HG03060 (cell line): ENCODE measurements around the gene SESTD1.
A peak's percentile ranks its signal among the peaks of the same experiment; 100 is the strongest.
"Not testable (repeated sequence)": the region's sequence is repeated elsewhere in the genome, so short reads cannot be mapped to it uniquely, and the experiment has no call there.

Experiments
- ATAC-seq: cut with Tn5 transposase; IDR thresholded peaks from one replicate; pipeline ENCODE4 v1.9.1; 2021; ENCODE audit warnings: low read depth, moderate number of reproducible peaks; ENCODE audit not compliant: unreplicated experiment

The SESTD1 gene

DNA sequence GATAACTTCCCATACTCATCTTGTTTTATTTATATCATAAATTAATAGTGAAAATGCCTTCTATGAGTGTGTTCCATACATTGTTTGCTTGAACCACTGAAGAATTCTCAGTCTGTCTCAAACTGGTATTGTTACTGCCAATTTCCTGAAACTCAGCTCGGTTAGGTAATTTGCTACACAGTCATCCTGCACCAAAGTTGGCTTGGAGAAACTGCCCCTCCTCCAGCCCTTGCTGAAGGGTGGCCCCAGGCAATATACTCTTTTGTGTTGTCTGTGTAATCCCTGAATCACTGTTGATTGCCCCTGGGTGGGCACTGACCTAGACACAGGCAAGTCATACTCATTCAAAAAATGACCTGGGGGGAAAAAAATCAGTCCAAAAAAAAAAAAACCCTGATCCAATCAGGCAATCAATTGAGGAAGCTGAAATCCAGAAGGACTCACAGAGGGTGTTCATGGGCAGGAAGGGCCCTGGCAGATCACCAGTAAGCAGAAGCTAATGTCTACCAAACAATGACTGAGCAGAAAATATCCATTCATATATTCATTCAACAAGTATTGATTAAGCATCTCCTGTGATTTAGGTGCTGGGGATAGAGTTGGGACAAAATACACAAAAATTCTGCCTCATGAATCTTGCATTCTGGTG is 3.8 kb upstream of the SESTD1 start:
- ATAC-seq: peak; percentile 46

DNA sequence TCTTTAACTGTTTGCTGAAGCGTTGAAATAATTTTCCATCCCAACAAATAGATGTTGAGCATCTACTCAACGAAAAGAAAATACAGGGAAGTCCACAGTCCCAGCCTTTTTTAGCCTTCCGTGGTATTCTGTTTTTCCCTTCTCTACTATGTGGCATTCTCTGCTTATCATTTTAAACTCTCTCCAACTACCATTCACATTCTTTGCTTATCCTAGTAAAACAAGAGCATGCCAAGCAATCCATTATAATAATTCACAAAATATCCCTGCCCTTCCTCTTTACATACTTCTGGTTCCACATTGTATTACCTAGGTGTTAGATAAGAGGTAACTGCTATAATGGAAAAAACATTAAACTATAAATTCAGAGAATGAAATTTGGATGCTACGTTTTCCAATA is 1.6 kb upstream of the SESTD1 start:
- ATAC-seq: no peak

DNA sequence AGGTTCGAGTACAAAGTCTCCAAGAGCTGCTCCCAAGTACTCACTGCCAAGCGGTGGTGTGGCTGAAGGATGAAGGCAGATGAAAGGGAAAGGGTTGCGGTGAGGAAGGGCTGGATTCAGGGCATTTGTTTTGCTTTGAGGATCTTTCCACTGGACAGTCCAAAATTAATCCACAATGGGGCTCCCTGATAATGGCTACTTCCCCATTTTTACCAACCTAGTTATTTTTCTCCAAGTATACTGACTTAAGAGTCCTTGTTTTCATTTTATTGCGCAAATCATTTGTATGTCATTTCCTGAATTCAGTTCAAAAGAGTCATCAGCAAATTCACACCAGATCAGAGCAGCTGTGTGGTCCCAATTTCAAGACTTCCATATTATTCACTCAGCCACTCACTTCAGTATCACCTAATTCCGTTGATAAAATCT is 464 bp upstream of the SESTD1 start:
- ATAC-seq: no peak

DNA sequence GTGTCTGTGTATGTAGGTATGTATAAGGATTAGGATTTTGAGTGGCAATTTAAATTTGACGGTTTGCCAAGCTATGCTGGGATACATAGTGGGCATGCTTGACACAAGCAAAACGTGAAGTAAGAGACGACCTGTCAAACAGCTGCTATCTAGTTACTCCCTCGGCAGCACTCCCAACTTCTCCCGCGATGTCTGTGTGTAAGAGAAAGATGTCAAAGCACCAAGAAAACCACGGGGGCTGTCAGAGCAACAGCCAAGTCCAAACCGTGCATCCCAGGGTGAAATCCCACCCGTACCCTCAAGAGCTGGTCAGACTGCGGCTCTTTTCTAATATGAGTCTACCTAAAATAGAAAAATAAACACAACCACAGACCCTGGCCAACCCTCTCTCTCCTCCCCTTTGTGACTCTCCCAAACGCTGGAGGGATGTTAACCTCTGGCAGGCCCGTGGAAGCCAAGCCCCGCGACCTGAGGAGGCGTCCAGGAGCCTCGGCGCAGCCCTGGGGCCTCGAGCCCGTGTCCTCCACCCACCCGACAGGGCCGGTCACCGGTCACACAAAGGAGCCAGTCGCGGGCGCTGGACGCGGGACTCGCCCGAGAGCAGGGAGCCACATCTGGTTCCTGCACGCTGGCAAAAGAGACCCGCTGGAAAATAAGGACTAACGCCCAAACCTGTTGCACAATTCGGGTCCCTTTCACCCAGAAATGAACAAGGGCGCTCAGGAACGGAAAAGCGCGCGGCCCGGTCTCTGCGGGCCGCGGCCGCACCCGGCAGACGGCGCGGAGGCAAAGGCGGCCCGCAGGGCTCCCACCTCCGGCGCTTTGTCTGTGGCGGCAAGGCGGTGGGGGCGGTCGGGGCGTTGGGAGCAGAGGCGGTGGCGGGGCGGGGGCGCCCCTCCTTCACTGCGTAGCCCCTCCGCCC is 925 bp downstream of the SESTD1 start:
- ATAC-seq: no peak

DNA sequence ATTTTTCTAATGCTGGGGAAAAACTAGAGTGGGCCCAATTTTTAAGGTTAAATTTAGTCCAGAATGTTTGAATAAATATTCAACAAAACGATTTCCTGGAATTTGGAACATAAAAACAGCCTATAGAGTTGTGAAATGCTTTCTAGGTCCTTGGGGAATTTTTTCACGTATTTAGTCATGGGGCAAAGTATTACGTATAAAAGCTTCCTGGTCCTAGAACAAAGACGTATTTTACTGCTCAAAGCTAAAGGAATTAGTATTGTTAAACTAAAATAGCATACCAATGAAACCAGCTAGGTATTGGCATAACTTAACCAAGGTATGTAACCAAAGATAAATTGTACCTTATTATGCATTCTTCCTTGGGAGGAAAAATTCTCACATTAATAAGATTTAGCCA is 1.6 kb downstream of the SESTD1 start:
- no peak for ATAC-seq

DNA sequence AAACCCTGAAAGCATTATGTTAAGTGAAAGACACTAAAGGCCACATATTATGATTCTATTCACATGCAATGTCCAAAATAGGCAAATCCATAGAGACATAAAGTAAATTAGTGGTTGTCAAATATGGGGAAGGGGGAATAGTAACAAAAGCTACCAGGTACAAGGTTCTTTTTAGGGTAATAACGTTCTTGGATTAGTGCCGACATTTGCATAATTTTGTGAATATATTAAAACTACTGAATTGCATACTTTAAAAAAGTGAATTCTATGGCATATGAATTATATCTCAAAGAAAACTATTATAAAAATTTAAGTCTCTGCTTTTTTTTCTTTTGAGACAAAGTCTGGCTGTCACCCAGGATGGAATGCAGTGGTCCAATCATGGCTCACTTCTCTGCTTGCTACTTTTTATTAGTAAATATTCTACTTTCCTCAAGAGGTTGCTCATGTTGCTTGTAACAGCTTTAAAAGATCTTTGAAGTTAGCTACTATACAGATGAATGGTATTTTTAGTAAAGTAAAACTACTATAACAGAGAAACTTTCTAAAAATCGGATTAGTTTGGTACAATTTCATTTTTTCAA is 2.5 kb downstream of the SESTD1 start:
- no peak for ATAC-seq

DNA sequence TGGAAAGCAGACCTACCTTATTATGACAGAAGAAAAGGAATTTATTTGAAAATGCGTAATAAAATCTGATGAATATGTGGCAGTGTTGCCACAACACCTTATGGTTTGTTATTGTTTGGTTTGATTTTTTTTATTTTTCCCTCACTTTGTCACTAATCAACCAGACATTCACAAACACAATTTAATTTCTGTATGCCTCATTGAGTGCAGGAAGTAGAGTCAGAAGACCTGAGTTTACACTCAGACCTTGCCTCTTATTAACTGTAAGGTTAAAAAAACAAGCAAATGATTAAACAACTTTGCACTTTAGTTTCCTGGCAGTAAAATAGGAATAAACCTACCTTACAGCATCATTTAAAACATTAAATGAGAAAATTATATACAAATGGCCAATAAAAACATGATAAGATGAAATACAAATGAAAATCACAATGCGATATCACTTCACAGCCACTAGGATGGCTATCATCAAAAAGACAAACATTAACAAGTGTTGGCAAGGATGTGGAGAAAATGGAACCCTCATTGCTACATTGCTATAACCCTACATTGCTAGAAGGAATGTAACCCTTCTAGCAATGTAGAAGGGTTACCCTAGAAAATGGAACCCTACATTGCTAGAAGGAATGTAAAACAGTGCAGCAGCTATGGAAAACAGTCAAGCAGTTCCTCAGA is 3.3 kb downstream of the SESTD1 start:
- no peak for ATAC-seq

DNA sequence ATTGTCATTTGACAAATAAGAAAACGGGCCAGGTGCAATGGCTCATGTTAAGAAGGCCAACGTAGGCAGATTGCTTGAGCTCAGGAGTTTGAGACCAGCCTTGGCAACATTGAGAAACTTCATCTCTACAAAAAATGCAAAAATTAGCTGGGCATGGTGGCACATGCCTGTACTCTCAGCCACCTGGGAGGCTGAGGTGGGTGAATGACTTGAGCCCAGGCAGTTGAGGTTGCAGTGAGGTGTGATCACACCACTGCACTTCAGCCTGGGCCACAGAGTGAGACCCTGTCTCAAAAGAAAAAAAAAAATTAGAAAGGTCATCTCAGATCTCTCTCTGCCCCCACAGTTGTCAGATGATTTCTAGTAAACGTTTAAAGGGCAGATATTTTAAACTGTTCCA is 4.4 kb downstream of the SESTD1 start:
- no peak for ATAC-seq

DNA sequence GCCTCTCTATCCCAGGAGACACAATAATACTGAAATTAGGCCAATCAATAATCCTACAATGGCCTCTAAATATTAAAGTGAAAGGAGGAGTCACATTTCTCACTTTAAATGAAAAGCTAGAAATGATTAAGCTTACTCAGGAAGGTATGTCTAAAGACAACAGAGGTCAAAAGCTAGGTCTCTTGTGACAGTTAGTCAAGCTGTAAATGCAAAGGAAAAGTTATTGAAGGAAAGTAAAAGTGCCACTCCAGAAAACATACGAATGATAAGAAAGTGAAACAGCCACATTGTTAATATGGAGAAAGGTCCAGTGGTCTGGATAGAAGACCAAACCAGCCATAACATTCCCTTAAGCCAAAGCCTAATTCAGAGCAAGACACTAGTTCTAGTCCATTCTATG is 9.5 kb downstream of the SESTD1 start:
- ATAC-seq: no peak

DNA sequence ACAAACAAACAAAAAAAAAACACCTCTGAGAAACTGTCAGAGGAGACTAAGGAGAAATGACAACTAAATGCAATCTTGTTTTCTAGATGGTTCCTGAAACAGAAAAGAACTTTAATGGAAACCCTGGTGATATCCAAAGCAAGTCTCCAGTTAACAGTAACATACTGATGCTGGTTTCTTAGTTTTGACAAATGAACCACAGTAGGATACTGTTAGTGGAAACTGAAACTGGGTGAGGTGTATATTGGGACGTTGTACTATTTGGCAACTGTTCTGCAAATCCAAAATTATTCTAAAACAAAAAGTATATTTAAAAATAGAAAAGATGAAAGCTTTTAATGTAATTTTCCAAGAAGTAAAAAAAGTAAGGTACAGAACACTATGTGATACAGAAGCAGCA is 11.4 kb downstream of the SESTD1 start:
- no peak for ATAC-seq

DNA sequence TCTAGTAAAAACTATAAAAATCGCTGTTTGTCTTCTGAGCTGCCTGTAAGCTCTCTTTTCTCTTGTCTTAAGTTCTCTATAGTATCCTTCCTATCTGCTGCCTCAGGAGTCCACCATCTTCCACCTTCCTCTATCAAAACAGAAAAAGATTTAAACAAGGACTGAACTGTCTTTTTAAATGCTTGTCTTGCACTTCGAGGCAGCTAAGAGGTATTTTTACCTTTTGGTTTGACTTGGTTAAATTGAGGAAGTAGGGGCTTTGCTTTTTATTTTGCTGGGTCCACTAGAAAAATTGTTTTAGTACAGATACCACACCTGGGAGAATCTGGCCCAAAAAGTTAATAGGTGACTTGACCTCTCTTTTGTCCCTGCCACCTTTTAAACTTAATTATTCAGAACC is 12.2 kb downstream of the SESTD1 start:
- no peak for ATAC-seq

DNA sequence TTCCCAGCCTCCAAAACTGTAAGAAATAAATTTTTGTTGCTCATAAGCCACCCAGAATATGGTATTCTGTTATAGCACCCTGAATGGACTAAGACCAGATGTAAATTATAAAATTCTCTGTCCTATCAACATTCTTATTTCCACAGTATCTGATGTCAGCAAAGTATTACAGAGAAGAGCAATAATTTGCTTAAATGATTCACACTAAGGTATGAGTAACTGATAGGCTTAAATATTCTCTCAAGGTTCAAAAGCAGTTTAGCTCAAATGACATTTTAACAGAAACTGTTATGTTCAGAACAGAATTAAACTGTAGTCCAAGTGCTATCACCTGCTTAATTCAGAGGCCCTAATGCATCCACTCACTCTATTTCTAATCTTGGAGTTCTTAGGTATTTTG is 12.8 kb downstream of the SESTD1 start:
- no peak for ATAC-seq

DNA sequence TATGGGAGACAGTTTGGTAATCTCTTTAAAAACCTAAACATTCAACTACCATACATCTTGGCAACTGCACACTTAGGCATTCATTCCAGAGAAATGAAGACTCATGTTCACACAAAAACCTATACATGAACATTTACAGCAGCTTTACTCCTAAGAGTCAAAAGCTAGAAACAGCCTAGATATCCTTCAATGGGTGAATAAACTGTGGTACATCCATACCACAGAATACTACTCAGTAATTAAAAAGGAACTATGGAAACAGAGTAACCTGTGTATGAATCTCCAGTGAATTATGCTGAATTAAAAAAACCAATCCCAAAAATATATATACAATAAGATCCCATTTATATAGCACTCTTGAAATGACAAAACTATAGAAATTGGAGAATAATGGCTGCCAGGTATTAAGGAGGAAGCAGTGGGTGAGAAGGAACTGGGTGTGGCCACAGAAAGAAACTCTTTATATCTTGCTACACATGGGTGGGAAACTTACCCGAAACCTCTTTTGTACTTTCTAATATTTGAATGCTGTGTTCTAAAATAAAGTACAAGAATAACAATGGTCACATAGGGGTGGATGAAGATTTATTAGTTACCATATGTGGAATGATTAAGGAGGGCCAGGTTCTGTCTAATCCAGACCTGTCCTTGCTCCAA is 13.7 kb downstream of the SESTD1 start:
- ATAC-seq: no peak

DNA sequence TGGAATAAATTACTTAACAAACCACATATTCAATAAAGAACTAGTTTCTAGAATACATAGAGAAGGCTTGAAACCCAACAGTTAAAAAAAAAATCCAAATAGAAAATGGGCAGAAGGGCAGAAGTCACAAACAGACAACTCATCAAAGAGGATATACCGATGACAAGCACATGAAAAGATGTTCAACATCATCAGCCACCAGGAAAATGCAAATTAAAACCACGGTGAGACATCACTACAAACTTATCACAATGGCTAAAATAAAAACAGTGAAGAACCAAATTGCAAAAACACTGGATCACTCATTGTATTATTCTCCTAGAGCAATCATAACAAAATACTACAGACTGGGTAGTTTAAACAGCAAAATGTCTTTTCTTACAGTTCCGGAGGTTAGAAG is 14.5 kb downstream of the SESTD1 start:
- ATAC-seq: no peak

DNA sequence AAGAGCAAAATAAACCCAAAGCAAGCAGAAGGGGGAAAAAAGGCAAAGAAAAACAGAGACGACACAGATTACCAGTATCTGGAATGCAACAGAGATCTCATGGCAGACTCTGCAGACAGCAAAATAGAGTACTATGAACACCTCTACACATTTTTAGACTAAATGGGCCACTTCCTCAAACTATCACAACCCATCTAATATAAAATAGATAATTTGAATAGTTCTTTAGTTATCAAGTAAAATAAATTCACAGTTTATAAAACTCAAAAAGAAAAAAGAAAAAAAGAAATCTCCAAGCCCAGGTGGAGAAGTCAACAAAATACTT is 16.6 kb downstream of the SESTD1 start:
- no peak for ATAC-seq

DNA sequence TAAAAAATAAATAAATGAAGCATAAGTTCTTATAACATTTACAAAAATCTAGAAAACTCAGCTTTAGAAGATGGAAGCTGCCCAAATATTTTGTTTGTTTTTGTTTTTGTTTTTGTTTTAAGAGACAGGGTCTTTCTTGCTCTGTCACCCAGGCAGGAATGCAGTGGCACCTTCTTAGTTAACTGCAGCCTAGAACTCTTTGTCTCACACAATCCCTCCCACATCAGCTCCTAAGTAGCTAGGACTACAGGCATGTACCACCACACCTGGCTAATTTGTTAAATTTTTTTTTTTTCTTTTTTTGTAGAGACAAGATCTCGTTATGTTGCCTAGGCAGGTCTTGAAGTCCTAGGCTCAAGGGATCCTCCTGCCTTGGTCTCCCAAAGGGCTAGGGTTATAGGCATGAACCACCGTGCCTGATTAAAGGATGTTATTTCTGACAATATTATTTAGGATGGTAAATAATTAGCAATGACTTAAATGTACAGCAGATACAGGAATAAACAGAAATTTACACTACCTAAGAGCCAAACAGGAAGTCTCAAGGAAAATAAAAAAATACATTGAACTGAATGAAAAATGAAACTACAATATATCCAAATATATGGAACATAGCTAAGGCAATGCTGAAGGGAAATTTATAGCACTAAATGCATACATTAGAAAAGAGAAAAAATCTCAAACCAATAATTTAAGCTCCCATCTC is 17.2 kb downstream of the SESTD1 start:
- no peak for ATAC-seq

DNA sequence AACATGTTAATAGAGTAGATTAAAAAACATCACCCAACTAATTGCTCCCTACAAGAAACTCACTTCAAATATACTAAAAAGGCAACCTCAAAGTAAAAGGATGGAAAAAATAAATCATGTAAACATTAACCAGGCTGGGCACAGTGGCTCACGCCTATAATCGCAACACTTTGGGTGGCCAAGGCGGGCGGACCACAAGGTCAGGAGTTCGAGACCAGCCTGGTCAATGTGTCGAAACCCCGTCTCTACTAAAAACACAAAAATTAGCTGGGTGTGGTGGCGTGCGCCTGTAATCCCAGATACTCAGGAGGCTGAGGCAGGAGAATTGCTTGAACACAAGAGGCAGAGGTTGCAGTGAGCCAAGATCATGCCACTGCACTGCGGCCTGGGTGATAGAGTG is 18.8 kb downstream of the SESTD1 start:
- ATAC-seq: not testable (repeated sequence)

DNA sequence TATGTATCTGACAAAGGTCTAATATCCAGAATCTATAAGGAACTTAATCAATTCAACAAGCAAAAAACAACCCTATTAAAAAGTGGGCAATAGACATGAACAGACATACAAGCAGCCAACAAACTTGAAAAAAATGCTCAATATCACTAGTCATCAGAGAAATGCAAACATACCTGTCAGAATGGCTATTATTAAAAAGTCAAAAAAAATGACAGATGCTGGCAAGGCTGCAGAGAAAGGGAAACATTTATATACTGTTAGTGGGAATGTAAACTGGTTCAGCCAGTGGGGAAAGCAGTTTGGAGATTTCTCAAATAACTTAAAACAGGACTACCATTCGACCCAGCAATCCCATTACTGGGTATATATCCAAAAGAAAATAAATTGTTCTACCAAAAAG is 21.6 kb downstream of the SESTD1 start:
- no peak for ATAC-seq

DNA sequence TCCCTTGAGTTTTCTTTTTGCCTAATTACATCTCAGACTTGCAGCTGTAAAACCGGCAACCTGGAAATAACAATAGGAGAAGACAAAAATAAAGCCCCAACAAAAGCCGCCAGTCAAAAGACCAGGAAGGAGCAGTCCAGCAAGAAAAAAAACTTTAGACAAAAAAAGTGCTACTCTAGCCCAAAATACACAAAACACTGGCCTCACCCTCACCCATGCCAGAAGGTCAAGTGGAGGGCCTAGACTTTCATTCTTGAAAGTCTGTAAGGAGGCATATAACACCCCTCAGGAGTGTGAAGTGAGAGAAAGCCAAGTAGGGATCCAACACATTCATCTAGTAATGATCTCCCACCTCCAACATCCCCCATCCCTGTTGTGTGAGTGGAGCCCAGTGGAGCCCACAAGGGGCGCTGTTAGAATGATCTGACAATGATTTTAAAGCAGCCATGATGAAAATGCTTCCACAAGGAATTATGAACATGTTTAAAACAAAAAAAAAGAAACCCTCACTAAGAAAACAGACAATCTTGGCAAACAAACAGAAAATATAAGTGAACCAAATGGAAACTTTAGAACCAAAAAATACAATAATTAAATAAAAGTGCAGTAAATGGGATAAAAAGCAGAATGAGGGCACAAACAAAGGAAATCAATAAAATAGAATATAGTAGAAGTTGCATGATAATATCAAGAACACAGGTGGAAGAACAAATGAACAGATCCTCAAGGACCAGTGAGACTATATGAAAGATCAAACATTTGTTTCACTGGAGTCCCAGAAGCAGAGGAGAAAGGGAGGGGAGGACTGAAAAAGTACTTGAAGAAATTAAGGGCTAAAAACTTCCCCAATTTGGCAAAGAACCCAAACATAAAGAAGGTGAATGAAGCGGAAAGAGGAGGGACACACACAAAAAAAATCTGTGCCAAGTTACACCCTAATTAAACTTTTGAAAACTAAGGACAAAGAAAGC is 23.9 kb downstream of the SESTD1 start:
- ATAC-seq: no peak
